Cerebellar cortex (tissue), 1 donor: ENCODE results near the gene TAF11L8.
"Not testable (repeated sequence)": the region's sequence is repeated elsewhere in the genome, so short reads cannot be mapped to it uniquely, and the experiment has no call there.

Source experiments
- DNase-seq: peaks from one replicate; pipeline ENCODE4 v3.0.0-alpha.2; 2015; ENCODE audit warnings: low spot score

Gene TAF11L8

GRCh38 chr5:17590860-17591259, at the start of gene TAF11L8:
Gene TAF11L8, minus strand, starts transcription at chr5:17590960.
- DNase-seq, result not testable (repeated sequence)

- DNase-seq, result no peak
These were observed 43.4 kb upstream of the TAF11L8 start, which contains the start of gene TAF11L14 for GRCh38 chr5:17634160-17634559. Gene TAF11L14, plus strand, starts transcription at chr5:17634460.

GRCh38 chr5:17631788-17632187, 41.0 kb upstream of the TAF11L8 start, which contains the start of gene TAF11L13:
Gene TAF11L13, plus strand, starts transcription at chr5:17632088.
- not testable (repeated sequence) for DNase-seq

DNA sequence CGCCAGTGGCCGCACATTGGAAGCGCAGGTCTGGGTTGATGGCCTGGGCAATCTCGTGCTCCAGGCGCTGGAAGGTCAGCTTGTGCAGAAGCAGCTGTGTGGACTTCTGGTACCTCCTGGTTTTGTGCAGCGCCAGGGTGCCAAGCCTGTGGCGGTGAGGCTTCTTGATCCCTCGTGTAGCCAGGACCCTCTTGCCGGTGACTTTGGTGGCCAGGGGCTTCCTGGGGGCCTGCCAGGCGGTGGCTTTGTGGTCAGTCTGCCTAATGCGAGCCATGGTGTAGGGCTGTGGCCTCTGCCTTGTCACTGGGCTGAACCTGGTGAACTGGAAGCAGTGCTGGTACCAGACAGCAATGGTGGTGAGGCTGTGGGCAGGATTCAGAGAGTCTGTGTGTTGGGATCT, 34.9 kb upstream of the TAF11L8 start:
- no peak for DNase-seq

DNA sequence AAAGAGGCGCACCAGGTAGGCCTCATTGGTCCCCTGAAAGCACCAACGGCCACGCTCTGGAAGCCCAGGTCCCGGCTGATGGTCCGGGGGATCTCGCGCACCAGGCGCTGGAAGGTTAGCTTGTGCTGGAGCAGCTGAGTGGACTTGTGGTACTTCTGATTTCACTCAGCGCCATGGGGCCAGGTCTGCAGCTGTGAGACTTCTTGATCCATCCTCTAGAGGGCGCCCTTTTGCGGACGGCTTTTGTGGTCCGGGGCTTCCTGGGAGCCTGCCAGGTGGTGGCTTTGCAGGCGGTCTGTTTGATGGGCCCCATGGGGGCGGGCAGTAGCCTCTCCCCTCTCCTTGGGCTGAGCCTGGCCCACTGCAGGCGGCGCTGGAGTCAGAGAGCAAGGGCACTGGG, 29.9 kb upstream of the TAF11L8 start:
- no peak for DNase-seq

- DNase-seq, result no peak
These were observed 28.6 kb upstream of the TAF11L8 start for GRCh38 chr5:17619354-17619753.

- DNase-seq, result no peak
These were observed 24.3 kb upstream of the TAF11L8 start for GRCh38 chr5:17614872-17615605.

DNA sequence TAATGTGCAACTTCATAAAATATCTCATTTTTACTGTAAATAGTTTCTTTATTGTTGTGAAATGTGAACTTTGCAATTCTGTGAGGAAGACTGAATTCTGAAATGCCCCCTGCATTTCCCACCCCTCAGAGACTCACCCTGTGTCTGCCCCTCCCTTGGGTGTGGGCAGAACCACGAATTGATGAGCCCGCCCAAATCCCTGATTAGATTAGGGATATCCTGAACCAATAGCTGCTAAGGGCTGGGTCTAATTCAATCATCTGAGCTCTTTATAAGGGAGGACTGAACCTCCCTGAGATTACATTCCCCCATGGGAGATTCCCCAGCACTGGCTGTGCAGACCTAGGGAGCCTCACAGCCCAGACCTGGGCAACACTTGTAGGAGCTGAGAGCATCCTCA, 19.3 kb upstream of the TAF11L8 start, which contains the start of gene TAF11L12:
Gene TAF11L12, plus strand, starts transcription at position 301 of the 400 bp plus-strand sequence.
- DNase-seq, result not testable (repeated sequence)

- not testable (repeated sequence) for DNase-seq
These were observed 16.7 kb upstream of the TAF11L8 start for GRCh38 chr5:17607461-17607860.

DNA sequence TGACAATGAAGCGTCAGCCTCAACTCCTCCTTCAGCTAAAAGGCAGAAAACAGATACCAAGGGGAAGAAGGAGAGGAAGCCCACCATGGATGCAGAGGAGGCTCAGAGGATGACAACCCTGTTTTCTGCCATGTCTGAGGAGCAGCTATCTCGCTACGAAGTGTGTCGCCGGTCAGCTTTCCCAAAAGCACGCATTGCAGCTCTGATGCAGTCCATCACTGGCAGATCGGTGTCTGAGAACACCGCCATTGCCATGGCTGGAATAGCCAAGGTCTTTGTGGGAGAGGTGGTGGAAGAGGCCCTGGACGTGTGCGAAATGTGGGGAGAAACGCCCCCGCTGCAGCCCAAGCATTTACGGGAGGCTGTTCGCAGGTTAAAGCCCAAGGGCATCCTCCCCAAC, 14.2 kb upstream of the TAF11L8 start:
- DNase-seq, result no peak

- not testable (repeated sequence) for DNase-seq
These were observed 13.1 kb upstream of the TAF11L8 start, which contains the start of gene TAF11L11 for GRCh38 chr5:17603880-17604279. Gene TAF11L11, plus strand, starts transcription at chr5:17604183.

DNA sequence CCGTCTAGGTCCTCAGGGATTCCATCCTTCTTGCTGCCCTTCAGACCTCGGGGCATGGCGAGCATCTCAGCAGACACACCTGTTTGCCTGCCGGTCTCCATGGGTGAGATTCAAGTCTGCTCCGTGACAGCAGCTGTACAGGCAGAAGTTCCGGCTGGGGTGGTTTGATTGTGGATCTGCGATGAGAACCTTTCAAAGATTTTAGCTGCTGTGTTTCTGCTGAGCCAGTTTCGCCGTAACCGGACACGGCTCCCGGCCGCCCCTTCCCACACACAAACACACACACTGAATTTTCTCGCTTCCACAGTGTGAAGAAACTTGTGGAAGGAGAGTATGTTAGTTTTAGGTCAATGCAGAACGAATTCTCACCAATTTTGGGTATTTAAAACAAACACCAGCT, 7.0 kb upstream of the TAF11L8 start, which contains the start of gene TAF11L10:
Gene TAF11L10, minus strand, starts transcription at position 101 of the 400 bp plus-strand sequence.
- DNase-seq, result not testable (repeated sequence)

DNA sequence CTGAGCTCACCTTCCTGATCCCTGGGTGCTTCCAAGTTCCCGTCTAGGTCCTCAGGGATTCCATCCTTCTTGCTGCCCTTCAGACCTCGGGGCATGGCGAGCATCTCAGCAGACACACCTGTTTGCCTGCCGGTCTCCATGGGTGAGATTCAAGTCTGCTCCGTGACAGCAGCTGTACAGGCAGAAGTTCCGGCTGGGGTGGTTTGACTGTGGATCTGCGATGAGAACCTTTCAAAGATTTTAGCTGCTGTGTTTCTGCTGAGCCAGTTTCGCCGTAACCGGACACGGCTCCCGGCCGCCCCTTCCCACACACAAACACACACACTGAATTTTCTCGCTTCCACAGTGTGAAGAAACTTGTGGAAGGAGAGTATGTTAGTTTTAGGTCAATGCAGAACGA, 3.5 kb upstream of the TAF11L8 start, which contains the start of gene TAF11L9:
Gene TAF11L9, minus strand, starts transcription at position 140 of the 400 bp plus-strand sequence.
- DNase-seq, result not testable (repeated sequence)

DNA sequence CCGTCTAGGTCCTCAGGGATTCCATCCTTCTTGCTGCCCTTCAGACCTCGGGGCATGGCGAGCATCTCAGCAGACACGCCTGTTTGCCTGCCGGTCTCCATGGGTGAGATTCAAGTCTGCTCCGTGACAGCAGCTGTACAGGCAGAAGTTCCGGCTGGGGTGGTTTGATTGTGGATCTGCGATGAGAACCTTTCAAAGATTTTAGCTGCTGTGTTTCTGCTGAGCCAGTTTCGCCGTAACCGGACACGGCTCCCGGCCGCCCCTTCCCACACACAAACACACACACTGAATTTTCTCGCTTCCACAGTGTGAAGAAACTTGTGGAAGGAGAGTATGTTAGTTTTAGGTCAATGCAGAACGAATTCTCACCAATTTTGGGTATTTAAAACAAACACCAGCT, 5.1 kb downstream of the TAF11L8 start, which contains the start of gene TAF11L7:
Gene TAF11L7, minus strand, starts transcription at position 101 of the 400 bp plus-strand sequence.
- DNase-seq, result not testable (repeated sequence)
